Lower lobe of right lung (tissue), 2 donors: ENCODE results near the gene PIGS. TPM values are rescaled to one million over a fixed set of nuclear protein-coding genes. Genes with fewer than 3 reads are reported as not detected.

Experiments used
- ATAC-seq, 2 donors: fragments of 200-7000 bp; cut with Tn5 transposase; one replicate each; pipeline ENCODE4 v1.9.1; 2020 to 2022; ENCODE audit warnings: mild to moderate bottlenecking in 2 of 2, moderate library complexity in 2 of 2
- DNase-seq: peaks from one replicate; pipeline ENCODE4 v3.0.0-alpha.2; 2020
- H3K27ac ChIP-seq: fragments of 200-600 bp; one replicate; pipeline ENCODE4 v1.8.0; 2022
- H3K27me3 ChIP-seq: fragments of 200-600 bp; one replicate; pipeline ENCODE4 v1.8.0; 2022; ENCODE audit warnings: low read depth
- H3K36me3 ChIP-seq: fragments of 200-600 bp; one replicate; pipeline ENCODE4 v1.8.0; 2022; ENCODE audit warnings: mild to moderate bottlenecking
- H3K4me1 ChIP-seq: fragments of 200-600 bp; one replicate; pipeline ENCODE4 v1.8.0; 2022
- H3K4me3 ChIP-seq: fragments of 200-600 bp; one replicate; pipeline ENCODE4 v1.8.0; 2022; ENCODE audit warnings: mild to moderate bottlenecking
- H3K9me3 ChIP-seq: fragments of 200-600 bp; one replicate; pipeline ENCODE4 v1.8.0; 2022
- intact Hi-C: fragments of 100-400 bp; cut with DNase I; formaldehyde crosslinking; loops from one replicate; pipeline ENCODE4 v1.11.0; 2022
- total RNA-seq: library from RNA; stranded (reverse); fragmentation: NEBNext Ultra II Directional; extraction: Animal tissue kit (Norgen Biotek cat#: 25700); gene quantifications from one replicate; pipeline ENCODE4 v1.2.1, GENCODE V29; 2021
- TF ChIP-seq, protein P1 (sequence below): fragments of 200-600 bp; IDR thresholded peaks from one replicate; pipeline ENCODE4 v1.8.0; 2022; ENCODE audit warnings: antibody characterized with exemption, mild to moderate bottlenecking
- donor health status: DM: no; HTN: yes; CAD: no; lungs with severe emphysema.

The PIGS gene
- total RNA-seq, 1 donor from 2014 or later: 45.3 TPM

DNA sequence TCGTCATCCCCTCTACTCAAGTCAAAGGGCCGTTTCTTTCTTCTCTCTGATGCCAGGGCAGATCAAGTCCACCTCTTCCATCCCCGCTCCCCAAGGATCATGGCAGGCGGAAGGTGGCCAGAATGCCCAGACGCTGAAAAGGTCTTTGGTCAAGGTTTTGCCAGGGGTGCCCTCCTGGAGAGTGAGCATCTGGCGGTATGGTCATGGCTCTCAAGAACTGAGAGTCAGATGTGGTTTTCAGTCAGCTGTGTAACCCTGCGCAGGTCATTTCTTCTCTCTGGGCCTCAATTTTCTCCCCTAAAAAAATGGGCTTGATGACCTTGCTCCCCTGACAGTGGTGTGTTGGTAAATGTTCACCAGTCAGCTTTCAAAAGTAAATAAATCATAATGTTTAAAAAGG lies 52.7 kb downstream of the PIGS start:
- H3K4me3 ChIP-seq: no peak overlapping the region
- no peaks in the 10 kb centered on the region for H3K9me3 ChIP-seq
- no peaks in the 10 kb centered on the region for H3K4me1 ChIP-seq
- H3K36me3 ChIP-seq: no peaks in the 10 kb centered on the region
- H3K27ac ChIP-seq: no peak overlapping the region
- intact Hi-C loops: no loop called here
- TF ChIP-seq, protein P1, sequence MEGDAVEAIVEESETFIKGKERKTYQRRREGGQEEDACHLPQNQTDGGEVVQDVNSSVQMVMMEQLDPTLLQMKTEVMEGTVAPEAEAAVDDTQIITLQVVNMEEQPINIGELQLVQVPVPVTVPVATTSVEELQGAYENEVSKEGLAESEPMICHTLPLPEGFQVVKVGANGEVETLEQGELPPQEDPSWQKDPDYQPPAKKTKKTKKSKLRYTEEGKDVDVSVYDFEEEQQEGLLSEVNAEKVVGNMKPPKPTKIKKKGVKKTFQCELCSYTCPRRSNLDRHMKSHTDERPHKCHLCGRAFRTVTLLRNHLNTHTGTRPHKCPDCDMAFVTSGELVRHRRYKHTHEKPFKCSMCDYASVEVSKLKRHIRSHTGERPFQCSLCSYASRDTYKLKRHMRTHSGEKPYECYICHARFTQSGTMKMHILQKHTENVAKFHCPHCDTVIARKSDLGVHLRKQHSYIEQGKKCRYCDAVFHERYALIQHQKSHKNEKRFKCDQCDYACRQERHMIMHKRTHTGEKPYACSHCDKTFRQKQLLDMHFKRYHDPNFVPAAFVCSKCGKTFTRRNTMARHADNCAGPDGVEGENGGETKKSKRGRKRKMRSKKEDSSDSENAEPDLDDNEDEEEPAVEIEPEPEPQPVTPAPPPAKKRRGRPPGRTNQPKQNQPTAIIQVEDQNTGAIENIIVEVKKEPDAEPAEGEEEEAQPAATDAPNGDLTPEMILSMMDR: no peak
- H3K27me3 ChIP-seq: no peaks in the 10 kb centered on the region
- no peak for DNase-seq
- no peak for ATAC-seq

DNA sequence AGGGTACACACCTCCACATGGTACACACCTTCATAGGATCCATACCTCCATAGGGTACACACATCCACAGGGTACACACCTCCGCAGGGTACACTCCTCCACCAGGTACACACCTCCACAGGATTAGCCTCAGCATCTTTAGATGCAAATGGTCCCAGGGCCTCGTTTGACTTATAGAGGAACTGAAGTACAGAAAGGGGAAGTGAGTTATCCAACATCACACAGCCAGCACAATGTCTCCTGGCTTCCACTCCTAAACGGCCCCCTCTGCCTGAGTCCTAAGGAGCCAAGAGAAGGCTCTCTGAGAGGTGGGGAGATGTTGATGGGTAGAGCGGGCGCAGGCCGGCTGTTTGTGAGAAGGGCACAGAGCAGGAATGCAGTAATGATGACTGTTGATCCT lies 53.2 kb downstream of the PIGS start:
- H3K4me1 ChIP-seq: no peaks in the 10 kb centered on the region
- intact Hi-C loops: no loop called here
- H3K27ac ChIP-seq: no peak overlapping the region
- H3K9me3 ChIP-seq: no peaks in the 10 kb centered on the region
- H3K36me3 ChIP-seq: no peaks in the 10 kb centered on the region
- ATAC-seq: no peak
- H3K27me3 ChIP-seq: no peaks in the 10 kb centered on the region
- DNase-seq: peak; percentile 36
- no peak overlapping the region for H3K4me3 ChIP-seq
- TF ChIP-seq, protein P1: no peak

DNA sequence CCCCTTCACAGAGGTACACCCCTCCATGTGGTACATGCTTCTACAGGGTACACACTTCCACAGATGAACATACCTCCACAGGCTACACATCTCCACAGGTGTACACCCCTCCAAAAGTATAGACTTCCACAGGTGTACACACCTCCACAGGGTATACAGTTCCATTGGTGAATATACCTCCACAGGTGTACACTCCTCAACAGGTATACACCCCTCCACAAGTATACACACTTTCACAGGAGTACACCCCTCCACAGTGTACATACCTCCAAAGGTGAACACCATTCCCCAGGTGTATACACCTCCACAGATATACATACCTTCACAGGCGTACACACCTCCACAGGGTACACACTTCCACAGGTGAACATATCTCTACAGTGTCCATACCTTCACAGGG lies 55.8 kb downstream of the PIGS start:
- Histone ChIP-seq H3K4me1 (no peaks in the 10 kb centered on the region), H3K36me3 (no peaks in the 10 kb centered on the region), H3K9me3 (no peaks in the 10 kb centered on the region), H3K4me3 (no peak overlapping the region), H3K27me3 (peaks cover 4% of the 10 kb centered on the region), H3K27ac (no peak overlapping the region)
- intact Hi-C loops: no loop called here
- ATAC-seq (peak in 1 of 2 donors; percentile 31), DNase-seq (no peak)
- TF ChIP-seq, protein P1: no peak

DNA sequence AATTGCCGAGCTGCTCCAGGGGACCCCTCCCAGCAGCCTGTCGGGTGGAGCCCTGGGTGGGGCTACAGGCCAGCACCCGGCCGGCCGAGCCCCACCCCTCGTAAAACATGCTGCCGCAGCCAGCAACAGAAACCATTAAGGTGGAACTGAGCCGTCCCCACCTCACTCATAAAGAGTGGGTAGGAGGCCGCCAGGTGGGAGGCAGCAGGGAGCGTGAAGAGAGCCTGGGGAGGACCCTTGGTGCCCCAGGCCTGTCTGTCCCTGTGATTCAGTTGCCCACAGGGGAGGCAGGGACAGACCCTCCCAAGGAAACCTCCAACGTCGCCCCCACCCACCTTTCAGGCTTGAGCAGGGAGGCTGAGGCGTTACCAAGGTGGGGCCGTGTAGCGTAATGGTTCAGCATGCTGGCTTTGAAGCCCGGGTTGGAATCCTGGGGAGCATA lies 56.7 kb downstream of the PIGS start:
- H3K4me3 ChIP-seq: no peak overlapping the region
- peaks cover 9% of the 10 kb centered on the region for H3K27me3 ChIP-seq
- intact Hi-C loops: no loop called here
- TF ChIP-seq, protein P1: no peak
- H3K36me3 ChIP-seq: no peaks in the 10 kb centered on the region
- peak; percentile 22 for DNase-seq
- H3K9me3 ChIP-seq: no peaks in the 10 kb centered on the region
- no peak overlapping the region for H3K27ac ChIP-seq
- ATAC-seq: no peak
- no peaks in the 10 kb centered on the region for H3K4me1 ChIP-seq

DNA sequence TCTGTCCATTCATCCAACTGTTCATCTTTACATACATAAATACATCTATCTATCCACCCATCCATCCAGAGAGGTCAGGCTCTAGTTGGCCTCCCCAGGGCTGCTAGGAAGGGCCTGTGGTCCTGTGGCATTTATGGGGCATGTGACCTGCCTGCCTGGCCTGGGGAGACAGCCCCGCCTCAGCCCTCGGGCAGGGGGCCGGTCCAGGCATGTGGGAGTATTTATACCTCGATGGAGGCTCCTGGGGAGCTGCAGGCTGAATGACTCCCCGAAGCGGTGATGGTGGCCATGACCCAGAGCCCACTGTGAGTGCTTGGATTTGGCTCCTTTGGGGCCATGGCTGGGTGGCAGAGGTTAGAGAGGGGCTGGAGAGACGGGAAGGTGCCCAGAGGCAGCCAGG lies 57.8 kb downstream of the PIGS start:
- no peak for ATAC-seq
- Histone ChIP-seq H3K4me1 (no peaks in the 10 kb centered on the region), H3K27ac (no peak overlapping the region), H3K9me3 (no peaks in the 10 kb centered on the region), H3K36me3 (no peaks in the 10 kb centered on the region), H3K27me3 (peaks cover 13% of the 10 kb centered on the region), H3K4me3 (no peak overlapping the region)
- intact Hi-C loops: no loop called here
- peak; percentile 19 for DNase-seq
- TF ChIP-seq, protein P1: no peak
